H1 (cell line): ENCODE measurements around the gene COLEC11. TPM values are rescaled to one million over a fixed set of nuclear protein-coding genes. Genes with fewer than 3 reads are reported as not detected.

Experiments used
- CTCF ChIA-PET: fragments of 300-600 bp; sonication (Branson Sonifier 250); formaldehyde crosslinking; loops from one replicate; lab custom pipeline; 2021; ENCODE audit not compliant: partially characterized antibody; lab: Charles Lee
- POLR2A ChIA-PET: fragments of 300-600 bp; sonication (Branson Sonifier 250); formaldehyde crosslinking; loops from one replicate; lab custom pipeline; 2021; ENCODE audit warnings: inconsistent platforms; ENCODE audit not compliant: partially characterized antibody; lab: Charles Lee
- DNase-seq, 2 experiments: peaks; one replicate each; pipeline versions ENCODE4 v3.0.0 to v3.0.0-alpha.2; 2010 to 2022; ENCODE audit warnings: low spot score in 2 of 2, low read depth in 1 of 2, mixed read lengths in 1 of 2
- FAIRE-seq: peaks from 2 replicates; lab custom pipeline; 2011; peaks lifted over from hg19 to GRCh38; lab: Jason Lieb, UNC
- H2AFZ ChIP-seq: 2 replicates; pipeline ENCODE4 v1.8.1; 2012; ENCODE audit warnings: low read length, inconsistent platforms
- H2AK5ac ChIP-seq: 2 replicates; pipeline ENCODE4 v1.6.1; 2013; ENCODE audit warnings: low read depth, low read length
- H2BK120ac ChIP-seq: replicated peaks from 2 replicates; pipeline ENCODE3; 2013; ENCODE audit warnings: low read depth, low read length, inconsistent platforms
- H2BK12ac ChIP-seq: 2 replicates; pipeline ENCODE4 v1.6.1; 2013; ENCODE audit warnings: low read depth, low read length
- H2BK15ac ChIP-seq: 2 replicates; pipeline ENCODE4 v1.6.1; 2013; ENCODE audit warnings: low read length
- H2BK20ac ChIP-seq: 2 replicates; pipeline ENCODE4 v1.6.1; 2013; ENCODE audit warnings: low read length
- H2BK5ac ChIP-seq: 2 replicates; pipeline ENCODE4 v1.6.1; 2013; ENCODE audit warnings: low read depth, low read length
- H3K14ac ChIP-seq: 2 replicates; pipeline ENCODE4 v1.6.1; 2013; ENCODE audit warnings: inconsistent platforms; ENCODE audit not compliant: insufficient read length
- H3K18ac ChIP-seq: 2 replicates; pipeline ENCODE4 v1.6.1; 2013; ENCODE audit warnings: low read length; ENCODE audit errors: extremely low read depth
- H3K23ac ChIP-seq: 2 replicates; pipeline ENCODE4 v1.6.1; 2013; ENCODE audit warnings: inconsistent platforms; ENCODE audit not compliant: insufficient read length
- H3K23me2 ChIP-seq: 2 replicates; pipeline ENCODE4 v1.6.1; 2013; ENCODE audit warnings: low read depth, low read length
- H3K27ac ChIP-seq: 2 replicates; pipeline ENCODE4 v1.6.1; 2011; ENCODE audit warnings: low read depth, low read length, inconsistent platforms
- H3K27me3 ChIP-seq, 4 experiments: replicated peaks in 1 of 4; 1 replicate in 1 of 4; 2 replicates in 3 of 4; pipeline versions ENCODE4 v1.6.1 to v1.8.1; 2011 to 2013; ENCODE audit warnings: low read length in 3 of 4, mild to moderate bottlenecking in 3 of 4, inconsistent platforms in 2 of 4, mixed read lengths in 2 of 4, moderate library complexity in 1 of 4; ENCODE audit not compliant: control insufficient read depth in 3 of 4, insufficient read depth in 3 of 4; ENCODE audit errors: extremely low read depth in 1 of 4
- H3K36me3 ChIP-seq, 4 experiments: 2 replicates each; pipeline versions ENCODE4 v1.6.1 to v1.8.1; 2011 to 2013; ENCODE audit warnings: mild to moderate bottlenecking in 4 of 4, low read length in 3 of 4, moderate library complexity in 2 of 4, control low read depth in 1 of 4, inconsistent platforms in 1 of 4; ENCODE audit not compliant: insufficient read depth in 4 of 4, control insufficient read depth in 2 of 4
- H3K4ac ChIP-seq: replicated peaks from 2 replicates; pipeline ENCODE3; 2013; ENCODE audit warnings: low read length, low read depth, mixed read lengths, inconsistent platforms; ENCODE audit not compliant: insufficient read length
- H3K4me1 ChIP-seq, 4 experiments: replicated peaks in 1 of 4; 1 replicate in 1 of 4; 2 replicates in 3 of 4; pipeline versions ENCODE4 v1.6.1 to v1.8.1; 2011 to 2013; ENCODE audit warnings: low read length in 3 of 4, inconsistent platforms in 2 of 4, mixed read lengths in 1 of 4; ENCODE audit not compliant: insufficient read depth in 4 of 4, control insufficient read depth in 3 of 4
- H3K4me2 ChIP-seq, 2 experiments: 2 replicates each; pipeline versions ENCODE4 v1.6.1 to v1.8.1; 2011 to 2013; ENCODE audit warnings: low read depth in 2 of 2, low read length in 2 of 2, control low read depth in 1 of 2, inconsistent platforms in 1 of 2, mild to moderate bottlenecking in 1 of 2; ENCODE audit not compliant: insufficient read depth in 1 of 2
- H3K4me3 ChIP-seq, 4 experiments: fragments of 200-600, 300-600 bp in 1 of 4; sonication (generic), shearing (Covaris generic), sonication (Bioruptor Twin) in 1 of 4; 2 replicates each; pipeline versions ENCODE4 v1.5.1 to v1.8.1; 2011 to 2016; ENCODE audit warnings: low read length in 4 of 4, low read depth in 3 of 4, control low read depth in 2 of 4, inconsistent platforms in 2 of 4, mild to moderate bottlenecking in 2 of 4, mixed read lengths in 1 of 4, moderate library complexity in 1 of 4; ENCODE audit not compliant: insufficient read depth in 2 of 4; ENCODE audit errors: extremely low read depth in 1 of 4
- H3K56ac ChIP-seq: replicated peaks from 2 replicates; pipeline ENCODE3; 2013; ENCODE audit warnings: low read depth, mild to moderate bottlenecking, mixed read lengths, low read length, inconsistent platforms; ENCODE audit not compliant: insufficient read length
- H3K79me1 ChIP-seq: 2 replicates; pipeline ENCODE4 v1.6.1; 2013; ENCODE audit warnings: low read depth, low read length, control low read depth
- H3K79me2 ChIP-seq, 2 experiments: 2 replicates each; pipeline versions ENCODE4 v1.6.1 to v1.8.1; 2012 to 2013; ENCODE audit warnings: low read length in 2 of 2, mild to moderate bottlenecking in 2 of 2, inconsistent platforms in 1 of 2; ENCODE audit not compliant: insufficient read depth in 2 of 2, control insufficient read depth in 1 of 2
- H3K9ac ChIP-seq, 4 experiments: replicated peaks in 1 of 4; 1 replicate in 1 of 4; 2 replicates in 3 of 4; pipeline versions ENCODE4 v1.6.1 to v1.8.1; 2011 to 2013; ENCODE audit warnings: low read depth in 3 of 4, low read length in 3 of 4, control low read depth in 2 of 4, mild to moderate bottlenecking in 2 of 4, moderate library complexity in 2 of 4, inconsistent platforms in 1 of 4; ENCODE audit errors: extremely low read depth in 1 of 4
- H3K9me3 ChIP-seq, 2 experiments: 2 replicates each; pipeline versions ENCODE4 v1.6.1 to v1.8.1; 2012 to 2013; ENCODE audit warnings: mild to moderate bottlenecking in 2 of 2, moderate library complexity in 2 of 2, control low read depth in 1 of 2, inconsistent platforms in 1 of 2, low read depth in 1 of 2, low read length in 1 of 2, mixed read lengths in 1 of 2; ENCODE audit not compliant: insufficient read depth in 2 of 2
- H4K20me1 ChIP-seq, 2 experiments: replicated peaks in 1 of 2; 2 replicates each; pipeline versions ENCODE3 to v1.8.1; 2011 to 2013; ENCODE audit warnings: inconsistent platforms in 2 of 2, low read length in 2 of 2, mild to moderate bottlenecking in 1 of 2; ENCODE audit not compliant: insufficient read depth in 2 of 2, control insufficient read depth in 1 of 2
- H4K5ac ChIP-seq: 2 replicates; pipeline ENCODE4 v1.6.1; 2013; ENCODE audit warnings: low read length, low read depth, mixed read lengths, inconsistent platforms; ENCODE audit not compliant: insufficient read length
- H4K8ac ChIP-seq: 2 replicates; pipeline ENCODE4 v1.8.0; 2013; ENCODE audit warnings: mild to moderate bottlenecking, moderate library complexity, low read length, inconsistent platforms; ENCODE audit not compliant: insufficient read depth; ENCODE audit errors: extremely low read depth
- H4K91ac ChIP-seq: replicated peaks from 2 replicates; pipeline ENCODE3; 2013; ENCODE audit warnings: low read length, mixed read lengths, inconsistent platforms; ENCODE audit not compliant: insufficient read length
- BACH1 ChIP-seq: IDR thresholded peaks from 2 replicates; pipeline ENCODE4 v1.6.1; 2012; ENCODE audit warnings: low read length, improper control_type of control experiment
- BRCA1 ChIP-seq: IDR thresholded peaks from 2 replicates; pipeline ENCODE4 v1.6.1; 2012; ENCODE audit warnings: low read depth, low read length, improper control_type of control experiment
- CBX8 ChIP-seq: fragments of 300-800, 300-1000 bp; sonication (generic); IDR thresholded peaks from 2 replicates; pipeline ENCODE4 v1.7.1; 2016; ENCODE audit warnings: low read depth, low read length, borderline replicate concordance
- CHD1 ChIP-seq: IDR thresholded peaks from 2 replicates; pipeline ENCODE4 v1.6.1; 2012; ENCODE audit warnings: low read depth, low read length, improper control_type of control experiment
- CTBP2 ChIP-seq: IDR thresholded peaks from 2 replicates; pipeline ENCODE4 v1.7.0; 2011; ENCODE audit warnings: borderline replicate concordance, mild to moderate bottlenecking, moderate library complexity, mixed read lengths, low read length; ENCODE audit not compliant: insufficient read depth, insufficient read length
- KDM5A ChIP-seq: fragments of 200-600 bp; IDR thresholded peaks from 2 replicates; pipeline ENCODE4 v1.7.1; 2012; ENCODE audit warnings: mild to moderate bottlenecking, low read length, inconsistent platforms, mixed read lengths
- RFX5 ChIP-seq: IDR thresholded peaks from 2 replicates; pipeline ENCODE4 v1.6.1; 2011; ENCODE audit warnings: low read depth, low read length, improper control_type of control experiment, borderline replicate concordance
- RXRA ChIP-seq: IDR thresholded peaks from 2 replicates; pipeline ENCODE4 v1.6.1; 2011; ENCODE audit warnings: low read depth, mild to moderate bottlenecking, low read length, moderate library complexity; ENCODE audit not compliant: insufficient read depth
- TCF12 ChIP-seq: IDR thresholded peaks from 2 replicates; pipeline ENCODE4 v1.6.1; 2011; ENCODE audit warnings: low read depth, mild to moderate bottlenecking, low read length
- TEAD4 ChIP-seq: IDR thresholded peaks from 2 replicates; pipeline ENCODE4 v1.6.1; 2012; ENCODE audit warnings: low read depth, low read length, inconsistent platforms, mixed read lengths
- polyA plus RNA-seq, 7 experiments: library from polyadenylated mRNA; depleted of rRNA in 3 of 7; stranded (reverse) in 5 of 7; unstranded in 2 of 7; fragments of >200 nt in 5 of 7; fragments of 200-250 nt in 2 of 7; gene quantifications; 1 replicate in 5 of 7; 2 replicates in 1 of 7; 4 replicates in 1 of 7; pipeline versions ENCODE4 v1.2.1 to v1.2.3, GENCODE V29; 2011 to 2013; ENCODE audit warnings: missing spikeins in 2 of 7, mixed read lengths in 2 of 7
- total RNA-seq: library from RNA; stranded (reverse); fragmentation: NEBNext Ultra II Directional; extraction: Animal tissue kit (Norgen Biotek cat#: 25700); gene quantifications from 2 replicates; pipeline ENCODE4 v1.2.1, GENCODE V29; 2021

COLEC11 gene
- total and polyA plus RNA-seq, 2 of the 8 experiments (the other 6 are each of a cell fraction or from before 2014, with no cell fraction given), result 0.47 to 0.80 TPM

- no peaks in the 10 kb centered on the region for H3K27me3 ChIP-seq
- H3K79me1 ChIP-seq, result no peaks in the 10 kb centered on the region; the same call in 1 of the 2 replicates
- no peak overlapping the region for H3K18ac ChIP-seq
- CTCF ChIA-PET, result interaction anchor here (2.7 kb wide), 1 partner anchor 10 kb away, joined by 12 read pairs; no protein-coding TSS in a partner anchor
- no peaks in the 10 kb centered on the region for H3K9me3 ChIP-seq
- H3K27ac ChIP-seq, result no peak overlapping the region
- H3K4me1 ChIP-seq, result no peaks in the 10 kb centered on the region; a peak in 1 of 7 replicates
- no peak for FAIRE-seq
- no peaks in the 10 kb centered on the region for H3K23me2 ChIP-seq
- no peak overlapping the region for H3K9ac ChIP-seq
- no peak overlapping the region for H3K4ac ChIP-seq
- H2BK15ac ChIP-seq, result no peak overlapping the region
- no peak overlapping the region for H4K5ac ChIP-seq
- no peak overlapping the region for H3K56ac ChIP-seq
- H2AK5ac ChIP-seq, result no peak overlapping the region
- no peaks in the 10 kb centered on the region for H3K36me3 ChIP-seq
- no peaks in the 10 kb centered on the region for H3K79me2 ChIP-seq
- H3K4me2 ChIP-seq, result no peak overlapping the region
- H4K8ac ChIP-seq, result no peak overlapping the region
- H2BK5ac ChIP-seq, result no peak overlapping the region
- no peaks in the 10 kb centered on the region for H4K20me1 ChIP-seq
- no peak overlapping the region for H2BK12ac ChIP-seq
- no peak overlapping the region for H3K14ac ChIP-seq
- H2BK20ac ChIP-seq, result no peak overlapping the region
- H3K4me3 ChIP-seq, result no peak overlapping the region
- H2BK120ac ChIP-seq, result no peak overlapping the region
- POLR2A ChIA-PET, result interaction anchor here (1.2 kb wide), 2 partner anchors 42 to 65 kb away, joined by 3 to 4 read pairs; no protein-coding TSS in a partner anchor
- H4K91ac ChIP-seq, result no peak overlapping the region
- H2AFZ ChIP-seq, result no peak overlapping the region
- DNase-seq, result no peak
- no peak overlapping the region for H3K23ac ChIP-seq
- TF ChIP-seq TCF12 (no peak), BACH1 (no peak), TEAD4 (no peak), CBX8 (no peak), CHD1 (no peak), RXRA (no peak), RFX5 (no peak), BRCA1 (no peak), CTBP2 (no peak), KDM5A (no peak)
Measured at GRCh38 chr2:3644246-3644525, 49.3 kb downstream of the COLEC11 start.
